Ramos (cell line): ENCODE measurements around the gene GFM1.
"Not testable (repeated sequence)": the region's sequence is repeated elsewhere in the genome, so short reads cannot be mapped to it uniquely, and the experiment has no call there.

ENCODE experiments used
- in situ Hi-C: fragments of 300-500 bp; cut with MboI; formaldehyde crosslinking; loops from one replicate; pipeline ENCODE4 v1.14.3; 2022; ENCODE audit warnings: low sequenced_read_pairs; ENCODE audit not compliant: unreplicated experiment

The GFM1 gene

GRCh38 chr3:158672215-158673176 lies 28.2 kb downstream of the GFM1 start, which contains the start of gene LXN:
TSS of gene LXN (minus strand) at chr3:158672648. CDS start at chr3:158672478, 170 bp downstream.
- in situ Hi-C loops: no loop called here

- in situ Hi-C loops: no loop called here
These were observed 34.4 kb downstream of the GFM1 start for GRCh38 chr3:158678687-158679086.

- in situ Hi-C loops: no loop called here
These were observed 35.2 kb downstream of the GFM1 start for GRCh38 chr3:158679547-158680000.

GRCh38 chr3:158680861-158681260 lies 36.5 kb downstream of the GFM1 start:
- in situ Hi-C loops: no loop called here

- in situ Hi-C loops: no loop called here
These were observed 39.1 kb downstream of the GFM1 start for GRCh38 chr3:158683230-158683962.

GRCh38 chr3:158685159-158685558 lies 40.8 kb downstream of the GFM1 start:
- in situ Hi-C loops: no loop called here

GRCh38 chr3:158693866-158694456 lies 49.6 kb downstream of the GFM1 start:
- in situ Hi-C loops: not testable (repeated sequence)

GRCh38 chr3:158696618-158697017 lies 52.3 kb downstream of the GFM1 start:
- in situ Hi-C loops: no loop called here

GRCh38 chr3:158700559-158700958 lies 56.2 kb downstream of the GFM1 start:
- in situ Hi-C loops: no loop called here

GRCh38 chr3:158701420-158702065 lies 57.2 kb downstream of the GFM1 start:
- in situ Hi-C loops: no loop called here

- in situ Hi-C loops: no loop called here
These were observed 58.6 kb downstream of the GFM1 start for GRCh38 chr3:158702815-158703481.

GRCh38 chr3:158703566-158703965 lies 59.2 kb downstream of the GFM1 start:
- in situ Hi-C loops: no loop called here

GRCh38 chr3:158709666-158710083 lies 65.3 kb downstream of the GFM1 start:
- in situ Hi-C loops: no loop called here

- in situ Hi-C loops: no loop called here
These were observed 66.3 kb downstream of the GFM1 start for GRCh38 chr3:158710601-158711000.

- in situ Hi-C loops: no loop called here
These were observed 67.6 kb downstream of the GFM1 start for GRCh38 chr3:158711886-158712285.

- in situ Hi-C loops: no loop called here
These were observed 68.1 kb downstream of the GFM1 start for GRCh38 chr3:158712443-158712842.

GRCh38 chr3:158713094-158713499 lies 68.8 kb downstream of the GFM1 start:
- in situ Hi-C loops: no loop called here

- in situ Hi-C loops: no loop called here
These were observed 73.2 kb downstream of the GFM1 start for GRCh38 chr3:158717576-158717975.

- in situ Hi-C loops: no loop called here
These were observed 74.3 kb downstream of the GFM1 start for GRCh38 chr3:158718490-158719170.
